GM18520 (cell line): ENCODE data around the gene IGHMBP2.

ENCODE experiments used
- ATAC-seq: cut with Tn5 transposase; IDR thresholded peaks from one replicate; pipeline ENCODE4 v1.9.1; 2021; ENCODE audit not compliant: unreplicated experiment

IGHMBP2 gene

DNA sequence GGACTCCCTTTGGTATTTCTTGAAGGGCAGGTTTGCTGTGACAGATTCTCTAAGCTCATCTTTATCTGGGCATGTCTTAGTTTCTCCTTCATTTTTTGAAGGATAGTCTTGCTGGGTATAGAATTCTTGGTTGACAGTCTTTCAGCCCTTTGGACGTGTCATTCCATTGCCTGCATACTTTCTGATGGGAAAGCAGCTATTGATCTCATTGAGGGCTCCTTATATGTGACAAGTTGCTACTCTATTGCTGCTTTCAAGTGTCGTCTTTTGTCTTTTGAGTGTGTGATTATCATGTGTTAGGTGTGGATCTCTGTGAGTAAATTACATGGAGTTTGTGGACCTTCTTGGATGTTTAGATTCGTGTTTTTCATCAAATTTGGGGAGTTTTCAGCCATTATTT lies 21.9 kb downstream of the IGHMBP2 start:
- ATAC-seq: no peak

- ATAC-seq: no peak
Measured at GRCh38 chr11:68927280-68928135, 23.8 kb downstream of the IGHMBP2 start.

- no peak for ATAC-seq
Measured at GRCh38 chr11:68928136-68928880, 24.6 kb downstream of the IGHMBP2 start.

DNA sequence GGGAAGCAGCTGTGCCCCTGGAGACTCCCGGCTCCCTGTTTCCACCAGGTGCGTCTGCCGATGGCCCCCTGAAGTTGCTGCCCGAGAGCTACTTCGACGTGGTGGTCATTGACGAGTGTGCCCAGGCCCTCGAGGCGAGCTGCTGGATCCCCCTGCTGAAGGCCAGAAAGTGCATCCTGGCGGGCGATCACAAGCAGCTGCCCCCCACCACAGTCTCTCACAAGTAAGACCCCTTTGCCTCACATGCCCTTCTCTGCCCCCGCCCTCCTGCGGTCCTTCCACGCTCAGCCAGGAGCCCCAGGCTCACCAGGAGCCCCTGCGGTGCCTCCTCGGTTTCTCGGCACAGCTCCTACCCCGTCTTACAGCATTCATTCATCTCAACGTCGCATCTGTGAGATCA lies 25.4 kb downstream of the IGHMBP2 start:
- ATAC-seq: no peak

DNA sequence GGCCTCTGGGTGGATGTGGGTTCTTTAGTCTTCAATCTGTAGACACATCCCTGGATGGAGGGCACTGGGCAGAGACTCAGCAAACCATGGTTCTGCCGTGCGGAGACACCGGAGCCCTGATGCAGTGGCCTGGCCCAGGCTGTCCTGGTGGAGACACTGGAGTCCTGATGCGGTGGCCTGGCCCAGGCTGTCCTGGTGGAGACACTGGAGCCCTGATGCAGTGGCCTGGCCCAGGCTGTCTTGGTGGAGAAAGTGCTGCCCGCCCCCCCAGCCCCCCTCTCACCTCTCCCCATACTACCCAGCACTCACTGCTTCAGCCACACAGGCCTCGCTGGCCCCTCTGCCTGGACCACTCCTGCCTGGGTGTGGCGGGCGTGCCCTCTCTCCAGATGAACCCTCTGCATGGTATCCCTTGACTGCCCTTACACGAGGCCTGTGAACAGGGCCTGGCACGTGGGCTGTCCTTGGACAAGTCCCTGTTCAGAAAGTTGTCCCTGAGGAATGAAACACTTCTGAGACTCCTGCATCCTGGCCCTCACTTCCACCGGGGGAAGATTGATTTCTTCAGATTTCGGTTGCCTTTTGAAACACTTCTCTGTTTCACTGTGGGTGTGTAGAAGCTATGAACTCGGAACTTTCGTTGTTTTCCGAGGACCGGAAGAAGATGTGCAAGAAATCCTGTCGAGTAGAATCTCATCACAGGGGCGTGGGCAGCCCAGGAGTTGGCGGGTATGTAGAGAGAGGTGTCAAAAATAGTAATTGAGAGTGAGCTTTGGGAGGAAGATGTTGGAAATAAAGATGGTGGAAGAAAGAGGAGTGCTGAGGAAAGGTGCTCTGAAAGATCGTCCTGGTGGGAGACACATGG lies 26.2 kb downstream of the IGHMBP2 start:
- ATAC-seq: no peak

DNA sequence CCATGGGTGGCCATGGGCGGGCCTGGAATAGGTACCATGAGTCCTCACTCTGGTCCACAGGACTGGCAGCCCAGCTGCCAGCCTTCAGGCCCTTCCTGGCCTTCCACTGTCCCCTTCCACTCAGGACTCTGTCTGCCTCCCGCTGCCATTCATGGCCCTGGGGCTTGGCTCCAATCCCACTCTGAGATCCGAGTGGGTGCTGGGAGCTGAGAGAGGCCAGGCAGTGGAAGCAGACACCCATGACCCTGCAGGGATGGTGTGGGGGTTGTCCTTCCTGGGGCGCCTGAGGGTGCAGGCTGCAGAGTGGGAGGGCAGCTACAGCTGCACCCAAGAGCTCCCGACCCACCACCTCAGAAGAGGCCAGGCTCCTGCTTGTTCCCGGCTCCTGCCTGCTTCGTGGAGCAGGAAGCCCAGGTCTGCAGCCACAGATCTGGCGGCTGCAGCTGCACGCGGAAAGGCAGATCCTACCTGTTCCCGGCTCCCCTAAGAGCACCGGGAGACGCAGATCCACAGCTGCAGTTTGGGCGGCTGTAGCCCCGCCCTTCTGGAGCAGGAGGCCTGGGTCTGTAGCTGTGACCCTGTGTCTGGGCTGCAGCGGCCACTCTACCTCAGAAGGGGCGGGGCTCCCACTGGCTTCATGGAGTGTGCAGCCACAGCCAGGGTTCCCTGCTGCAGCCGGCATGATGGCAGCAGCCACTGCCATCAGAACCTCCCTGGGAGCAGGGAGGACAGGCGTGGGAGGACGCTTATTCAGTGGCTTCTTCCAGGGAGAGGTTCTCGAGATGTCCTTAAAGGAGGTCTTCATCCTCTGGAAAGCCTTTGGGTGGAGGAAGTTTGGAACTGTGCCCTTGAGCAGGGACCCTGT lies 27.5 kb downstream of the IGHMBP2 start:
- ATAC-seq: no peak

DNA sequence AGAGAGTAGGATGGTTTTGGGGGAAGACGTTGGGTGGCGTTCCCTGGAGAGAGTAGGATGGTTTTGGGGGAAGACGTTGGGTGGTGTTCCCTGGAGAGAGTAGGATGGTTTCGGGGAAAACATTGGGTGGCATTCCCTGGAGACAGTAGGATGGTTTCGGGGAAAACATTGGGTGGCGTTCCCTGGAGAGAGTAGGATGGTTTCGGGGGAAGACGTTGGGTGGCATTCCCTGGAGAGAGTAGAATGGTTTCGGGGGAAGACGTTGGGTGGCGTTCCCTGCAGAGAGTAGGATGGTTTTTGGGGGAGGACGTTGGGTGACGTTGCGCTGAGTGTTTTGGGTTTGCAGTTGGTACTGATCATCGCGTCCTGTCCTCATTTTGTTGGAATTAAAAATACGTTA lies 28.2 kb downstream of the IGHMBP2 start:
- ATAC-seq: no peak

DNA sequence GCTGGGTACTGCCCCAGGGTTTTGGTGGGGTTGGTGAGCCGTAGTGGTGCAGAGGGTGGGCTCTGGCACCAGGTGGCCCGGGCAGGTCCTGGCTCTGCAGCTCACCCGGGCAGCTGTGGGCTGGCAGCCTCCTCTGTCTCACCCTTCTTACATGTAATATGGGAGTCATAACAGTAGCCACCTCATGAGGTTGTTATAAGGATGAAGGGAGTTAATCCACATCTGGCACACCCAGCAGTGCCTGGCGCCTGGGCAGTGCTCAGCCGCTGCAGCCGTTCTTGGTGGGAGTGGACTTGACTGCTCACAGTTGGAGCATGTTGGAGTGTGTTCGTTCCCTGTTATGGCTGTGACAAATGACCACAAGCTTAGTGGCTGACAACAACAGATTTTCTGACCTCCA lies 28.7 kb downstream of the IGHMBP2 start:
- ATAC-seq: no peak

DNA sequence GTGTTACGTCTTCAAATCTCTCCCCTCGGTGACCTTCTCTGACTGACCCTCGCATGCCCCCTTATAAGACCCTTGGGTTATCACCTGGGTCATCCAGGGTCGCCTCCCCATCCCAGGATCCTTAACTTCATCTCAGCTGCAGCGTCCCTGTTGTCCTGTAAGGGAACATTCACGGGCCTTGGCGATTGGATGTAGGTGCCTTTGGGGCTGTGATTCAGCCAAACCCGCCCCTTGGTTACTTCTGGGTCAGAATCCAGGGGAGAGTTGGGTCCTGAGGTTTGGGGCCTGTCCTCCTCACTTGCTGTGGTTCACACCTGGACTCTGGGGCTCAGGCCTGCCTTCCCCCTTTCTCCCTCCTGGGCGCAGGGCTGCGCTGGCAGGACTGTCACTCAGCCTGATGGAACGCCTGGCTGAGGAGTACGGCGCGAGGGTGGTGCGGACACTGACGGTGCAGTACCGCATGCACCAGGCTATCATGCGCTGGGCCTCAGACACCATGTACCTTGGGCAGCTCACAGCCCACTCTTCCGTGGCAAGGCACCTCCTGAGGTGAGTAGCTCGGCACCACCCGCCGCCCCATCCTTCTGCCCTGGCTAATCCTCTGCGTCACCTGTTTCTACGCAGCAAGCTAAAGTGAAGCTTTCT lies 29.4 kb downstream of the IGHMBP2 start:
- ATAC-seq: no peak

DNA sequence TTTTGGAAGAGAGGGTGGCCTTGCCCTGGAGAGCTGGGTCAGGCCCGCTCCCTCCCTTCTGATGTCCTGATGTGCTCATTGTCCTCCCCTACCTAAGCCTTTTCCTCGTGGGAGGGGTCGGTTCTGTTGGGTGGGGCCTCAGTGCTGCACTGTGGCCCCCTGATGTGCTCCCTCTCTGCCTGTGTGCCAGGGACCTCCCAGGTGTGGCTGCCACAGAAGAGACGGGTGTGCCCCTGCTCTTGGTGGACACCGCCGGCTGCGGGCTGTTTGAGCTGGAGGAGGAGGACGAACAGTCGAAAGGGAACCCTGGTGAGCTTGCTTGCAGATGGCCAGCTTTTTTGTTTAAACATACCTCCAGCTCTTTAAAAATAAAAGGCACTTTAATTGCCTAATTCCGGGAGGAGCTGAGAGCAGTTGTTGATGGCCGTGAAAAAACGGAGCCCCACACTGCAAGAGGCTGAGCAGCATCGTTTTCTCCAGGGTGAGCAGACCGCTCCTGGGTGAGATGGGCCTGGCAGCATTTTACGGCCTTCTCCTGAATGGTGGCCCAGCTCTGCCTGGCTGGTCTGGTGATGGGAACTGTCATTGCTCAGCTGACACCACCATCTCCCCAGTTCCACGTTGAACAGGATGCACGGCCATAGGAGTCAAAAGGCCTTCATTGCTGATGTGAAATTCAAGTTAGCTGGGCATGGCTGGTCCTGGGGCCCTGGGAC lies 30.1 kb downstream of the IGHMBP2 start:
- ATAC-seq: no peak

DNA sequence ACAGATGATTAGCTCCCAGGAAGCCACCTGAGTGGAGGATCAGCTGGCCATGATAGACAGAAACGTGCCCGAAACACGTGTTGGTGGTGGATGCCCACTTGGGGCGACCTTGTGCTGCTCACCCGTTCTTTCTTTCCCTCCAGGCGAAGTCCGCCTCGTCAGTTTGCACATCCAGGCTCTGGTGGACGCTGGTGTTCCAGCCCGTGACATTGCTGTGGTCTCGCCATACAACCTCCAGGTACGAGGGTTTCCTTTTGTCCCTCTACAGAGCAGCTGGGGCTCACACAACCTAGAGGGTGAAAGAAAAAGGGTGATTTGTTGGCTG lies 30.6 kb downstream of the IGHMBP2 start:
- no peak for ATAC-seq

DNA sequence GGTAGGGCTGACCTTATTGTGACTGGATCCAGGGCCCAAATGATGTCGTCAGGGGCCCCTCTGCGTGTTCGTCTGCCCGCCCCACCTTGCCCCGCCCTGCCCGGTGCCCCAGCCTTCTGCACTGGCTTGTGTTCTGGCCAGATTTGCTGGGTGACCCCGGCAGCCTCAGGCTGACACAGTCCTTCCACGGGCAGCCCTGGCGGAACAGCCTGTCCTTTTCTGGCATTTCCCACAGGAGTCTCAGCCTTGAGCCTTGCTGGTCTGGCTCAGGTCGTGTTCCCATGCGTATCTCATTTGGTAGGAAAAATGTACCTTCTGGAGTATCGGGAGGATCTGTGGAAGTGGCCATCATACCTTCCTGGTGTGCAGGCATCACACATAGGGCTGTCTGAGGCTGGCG lies 31.0 kb downstream of the IGHMBP2 start:
- ATAC-seq: no peak

- ATAC-seq: no peak
Measured at GRCh38 chr11:68935066-68935465, 31.4 kb downstream of the IGHMBP2 start.

DNA sequence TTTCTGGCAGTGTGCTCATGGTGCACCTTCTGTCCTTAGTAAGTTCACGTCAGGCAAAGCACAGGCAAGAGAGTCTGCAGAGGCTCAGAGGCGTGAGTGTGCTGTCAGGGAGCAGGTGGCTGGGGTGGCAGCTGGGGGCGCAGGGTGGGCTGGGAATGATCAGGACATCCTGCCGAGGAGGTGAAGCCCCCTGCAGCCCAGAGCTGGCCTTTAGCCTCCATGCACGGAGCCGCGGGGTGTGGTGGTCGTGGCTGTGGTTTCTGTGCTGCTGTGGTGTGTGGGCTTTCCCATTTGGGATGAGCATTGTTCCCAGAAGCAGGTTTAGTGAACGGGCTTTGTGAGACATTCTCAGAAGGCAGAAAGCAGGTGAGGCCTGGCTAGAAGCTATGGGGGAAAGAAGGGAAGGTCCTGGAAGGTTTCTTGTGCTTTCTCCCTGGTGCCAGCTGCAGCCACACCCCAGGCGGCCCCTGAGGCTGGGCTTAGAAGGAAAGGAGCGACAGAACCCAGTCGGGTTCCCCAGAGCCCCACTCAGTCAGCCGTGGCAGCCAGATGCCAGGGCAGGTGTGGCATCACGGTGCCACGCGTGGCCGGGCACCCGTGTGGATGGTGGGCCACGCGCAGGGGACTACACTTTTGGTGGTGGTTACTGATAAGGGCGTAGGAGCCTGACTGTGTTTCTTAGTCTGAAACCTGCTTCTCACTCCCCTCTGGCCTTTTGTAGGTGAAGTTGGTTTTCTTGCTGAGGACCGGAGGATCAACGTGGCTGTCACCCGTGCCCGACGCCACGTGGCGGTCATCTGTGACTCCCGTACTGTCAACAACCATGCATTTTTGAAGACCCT lies 32.0 kb downstream of the IGHMBP2 start:
- no peak for ATAC-seq

DNA sequence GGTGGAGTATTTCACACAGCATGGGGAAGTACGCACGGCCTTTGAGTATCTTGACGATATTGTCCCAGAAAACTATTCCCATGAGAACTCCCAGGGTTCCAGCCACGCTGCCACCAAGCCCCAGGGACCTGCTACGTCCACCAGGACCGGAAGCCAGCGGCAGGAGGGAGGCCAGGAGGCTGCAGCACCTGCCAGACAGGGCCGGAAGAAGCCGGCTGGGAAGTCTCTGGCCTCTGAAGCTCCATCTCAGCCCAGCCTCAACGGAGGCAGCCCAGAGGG lies 32.6 kb downstream of the IGHMBP2 start:
- no peak for ATAC-seq

- ATAC-seq: no peak
Measured at GRCh38 chr11:68936676-68937620, 33.3 kb downstream of the IGHMBP2 start.

DNA sequence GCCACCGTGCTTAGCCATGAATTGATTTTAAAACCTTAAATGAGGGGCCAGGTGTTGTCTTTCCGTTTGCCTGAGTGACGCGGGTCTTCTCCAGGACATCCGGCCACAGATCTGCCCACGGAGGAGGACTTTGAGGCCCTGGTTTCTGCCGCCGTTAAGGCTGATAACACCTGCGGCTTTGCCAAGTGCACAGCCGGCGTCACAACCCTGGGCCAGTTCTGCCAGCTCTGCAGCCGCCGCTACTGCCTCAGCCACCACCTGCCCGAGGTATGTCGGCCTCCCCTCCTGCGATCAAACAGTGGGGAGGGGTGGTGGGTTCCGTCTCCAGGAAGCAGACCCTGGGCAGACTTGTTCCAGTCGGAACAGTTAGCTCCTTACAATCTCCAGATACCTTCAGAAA lies 34.4 kb downstream of the IGHMBP2 start:
- ATAC-seq: no peak
